Activated naive CD8-positive, alpha-beta T cell (primary cell): ENCODE measurements around the gene FLNA.
"Not testable (repeated sequence)": the region's sequence is repeated elsewhere in the genome, so short reads cannot be mapped to it uniquely, and the experiment has no call there.

Experiments
- H3K27ac Mint-ChIP-seq: one replicate; pipeline ENCODE4 v1.8.0; 2021; ENCODE audit warnings: mixed read lengths
- H3K27me3 Mint-ChIP-seq: one replicate; pipeline ENCODE4 v1.8.0; 2021; ENCODE audit warnings: mixed read lengths
- H3K36me3 Mint-ChIP-seq: one replicate; pipeline ENCODE4 v1.8.0; 2021; ENCODE audit warnings: mixed read lengths
- H3K4me1 Mint-ChIP-seq: one replicate; pipeline ENCODE4 v1.8.0; 2021; ENCODE audit warnings: low read depth, mixed read lengths
- H3K4me3 Mint-ChIP-seq: one replicate; pipeline ENCODE4 v1.8.0; 2021; ENCODE audit warnings: mild to moderate bottlenecking, mixed read lengths
- H3K9me3 Mint-ChIP-seq: one replicate; pipeline ENCODE4 v1.8.0; 2021; ENCODE audit warnings: low read depth, mixed read lengths

FLNA gene

GRCh38 chrX:154401918-154402621, 27.6 kb upstream of the FLNA start:
- Mint-ChIP-seq H3K36me3 (peaks cover 16% of the 10 kb centered on the region), H3K4me1 (peaks cover 2% of the 10 kb centered on the region), H3K9me3 (no peaks in the 10 kb centered on the region), H3K4me3 (no peak overlapping the region), H3K27me3 (no peaks in the 10 kb centered on the region), H3K27ac (no peak overlapping the region)

- Mint-ChIP-seq H3K27ac (peak overlapping the region; percentile 100), H3K4me3 (peak overlapping the region; percentile 98)
Measured at GRCh38 chrX:154401045-154401799, 26.8 kb upstream of the FLNA start.

GRCh38 chrX:154400369-154400817, 26.0 kb upstream of the FLNA start:
- H3K36me3 Mint-ChIP-seq = peaks cover 16% of the 10 kb centered on the region
- not testable (repeated sequence) for H3K9me3 Mint-ChIP-seq, H3K4me1 Mint-ChIP-seq, H3K27me3 Mint-ChIP-seq
- H3K27ac Mint-ChIP-seq = peak overlapping the region; percentile 100
- peak overlapping the region; percentile 98 for H3K4me3 Mint-ChIP-seq

More at GRCh38 chrX:154401045-154401799, 26.8 kb upstream of the FLNA start:
- Mint-ChIP-seq H3K9me3 (no peaks in the 10 kb centered on the region), H3K4me1 (peaks cover 2% of the 10 kb centered on the region), H3K36me3 (peaks cover 16% of the 10 kb centered on the region), H3K27me3 (no peaks in the 10 kb centered on the region)

GRCh38 chrX:154399527-154400368, 25.3 kb upstream of the FLNA start:
- H3K4me1 Mint-ChIP-seq = peaks cover 2% of the 10 kb centered on the region
- peak overlapping the region; percentile 100 for H3K27ac Mint-ChIP-seq
- peak overlapping the region; percentile 98 for H3K4me3 Mint-ChIP-seq
- peaks cover 16% of the 10 kb centered on the region for H3K36me3 Mint-ChIP-seq
- no peaks in the 10 kb centered on the region for H3K9me3 Mint-ChIP-seq
- H3K27me3 Mint-ChIP-seq = no peaks in the 10 kb centered on the region

- Mint-ChIP-seq H3K4me1 (peaks cover 2% of the 10 kb centered on the region), H3K36me3 (peaks cover 16% of the 10 kb centered on the region), H3K4me3 (peak overlapping the region; percentile 98), H3K9me3 (no peaks in the 10 kb centered on the region), H3K27me3 (no peaks in the 10 kb centered on the region), H3K27ac (peak overlapping the region; percentile 100)
Measured at GRCh38 chrX:154398668-154399526, 24.5 kb upstream of the FLNA start.

- no peaks in the 10 kb centered on the region for H3K9me3 Mint-ChIP-seq
- peak within 1 kb of the TSS; percentile 100 for H3K27ac Mint-ChIP-seq
- peak within 1 kb of the TSS; percentile 98 for H3K4me3 Mint-ChIP-seq
- no peaks in the 10 kb centered on the region for H3K27me3 Mint-ChIP-seq
- H3K4me1 Mint-ChIP-seq = peaks cover 2% of the 10 kb centered on the region
- H3K36me3 Mint-ChIP-seq = peaks cover 16% of the 10 kb centered on the region
Measured at GRCh38 chrX:154397888-154398667, 23.6 kb upstream of the FLNA start, which contains the start of gene RPL10. Gene RPL10 (plus strand): TSS chrX:154398377. CDS start chrX:154398520, 143 bp downstream.

GRCh38 chrX:154396973-154397887, 22.8 kb upstream of the FLNA start:
- Mint-ChIP-seq H3K4me3 (peak overlapping the region; percentile 98), H3K27me3 (no peaks in the 10 kb centered on the region), H3K4me1 (peaks cover 2% of the 10 kb centered on the region), H3K27ac (peak overlapping the region; percentile 100), H3K9me3 (no peaks in the 10 kb centered on the region), H3K36me3 (peaks cover 16% of the 10 kb centered on the region)

- not testable (repeated sequence) for H3K27ac Mint-ChIP-seq, H3K27me3 Mint-ChIP-seq, H3K9me3 Mint-ChIP-seq, H3K4me1 Mint-ChIP-seq
- Mint-ChIP-seq H3K36me3 (peaks cover 16% of the 10 kb centered on the region), H3K4me3 (peak overlapping the region; percentile 38)
Measured at GRCh38 chrX:154396363-154396762, 21.9 kb upstream of the FLNA start.

GRCh38 chrX:154389812-154390747, 15.6 kb upstream of the FLNA start:
- H3K27ac Mint-ChIP-seq, H3K4me1 Mint-ChIP-seq, H3K36me3 Mint-ChIP-seq, H3K9me3 Mint-ChIP-seq, H3K4me3 Mint-ChIP-seq, H3K27me3 Mint-ChIP-seq: not testable (repeated sequence)

GRCh38 chrX:154388649-154389048, 14.2 kb upstream of the FLNA start:
- not testable (repeated sequence) for H3K27me3 Mint-ChIP-seq, H3K27ac Mint-ChIP-seq, H3K4me3 Mint-ChIP-seq, H3K4me1 Mint-ChIP-seq, H3K36me3 Mint-ChIP-seq, H3K9me3 Mint-ChIP-seq

GRCh38 chrX:154388094-154388493, 13.7 kb upstream of the FLNA start:
- H3K4me1 Mint-ChIP-seq, H3K4me3 Mint-ChIP-seq, H3K27ac Mint-ChIP-seq, H3K36me3 Mint-ChIP-seq, H3K27me3 Mint-ChIP-seq, H3K9me3 Mint-ChIP-seq: not testable (repeated sequence)

GRCh38 chrX:154384284-154384892, 10.0 kb upstream of the FLNA start:
- H3K4me1 Mint-ChIP-seq = peaks cover 7% of the 10 kb centered on the region
- no peaks in the 10 kb centered on the region for H3K9me3 Mint-ChIP-seq
- no peaks in the 10 kb centered on the region for H3K27me3 Mint-ChIP-seq
- no peak overlapping the region for H3K4me3 Mint-ChIP-seq
- no peak overlapping the region for H3K27ac Mint-ChIP-seq
- H3K36me3 Mint-ChIP-seq = no peaks in the 10 kb centered on the region
